ENCODE results near the gene N4BP2L2. TPM values are rescaled to one million over a fixed set of nuclear protein-coding genes. Genes with fewer than 3 reads are reported as not detected.

Gene N4BP2L2
- total and polyA plus RNA-seq, 4 donors: 14.9 to 116 (median 76.7) TPM

DNA sequence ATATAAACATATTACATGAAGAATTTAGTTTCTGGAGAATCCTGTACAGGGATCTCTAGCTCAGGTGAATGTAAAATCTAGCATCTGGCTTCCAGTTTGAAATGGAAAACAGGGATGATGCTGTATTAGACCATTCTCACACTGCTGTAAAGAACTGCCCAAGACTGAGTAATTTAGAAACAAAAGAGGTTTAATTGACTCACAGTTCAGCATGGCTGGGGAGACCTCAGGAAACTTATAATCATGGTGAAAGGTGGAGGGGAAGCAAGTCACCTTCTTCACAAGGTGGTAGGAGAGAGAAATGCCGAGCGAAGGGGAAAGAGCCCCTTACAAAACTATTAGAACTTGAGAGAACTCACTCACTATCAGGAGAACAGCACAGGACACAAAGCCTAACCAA is 17.0 kb upstream of the N4BP2L2 start:
- TF ChIP-seq HNF4A (conservative IDR thresholded peaks at IDR 0.05): no peak
- TF ChIP-seq, protein P1, sequence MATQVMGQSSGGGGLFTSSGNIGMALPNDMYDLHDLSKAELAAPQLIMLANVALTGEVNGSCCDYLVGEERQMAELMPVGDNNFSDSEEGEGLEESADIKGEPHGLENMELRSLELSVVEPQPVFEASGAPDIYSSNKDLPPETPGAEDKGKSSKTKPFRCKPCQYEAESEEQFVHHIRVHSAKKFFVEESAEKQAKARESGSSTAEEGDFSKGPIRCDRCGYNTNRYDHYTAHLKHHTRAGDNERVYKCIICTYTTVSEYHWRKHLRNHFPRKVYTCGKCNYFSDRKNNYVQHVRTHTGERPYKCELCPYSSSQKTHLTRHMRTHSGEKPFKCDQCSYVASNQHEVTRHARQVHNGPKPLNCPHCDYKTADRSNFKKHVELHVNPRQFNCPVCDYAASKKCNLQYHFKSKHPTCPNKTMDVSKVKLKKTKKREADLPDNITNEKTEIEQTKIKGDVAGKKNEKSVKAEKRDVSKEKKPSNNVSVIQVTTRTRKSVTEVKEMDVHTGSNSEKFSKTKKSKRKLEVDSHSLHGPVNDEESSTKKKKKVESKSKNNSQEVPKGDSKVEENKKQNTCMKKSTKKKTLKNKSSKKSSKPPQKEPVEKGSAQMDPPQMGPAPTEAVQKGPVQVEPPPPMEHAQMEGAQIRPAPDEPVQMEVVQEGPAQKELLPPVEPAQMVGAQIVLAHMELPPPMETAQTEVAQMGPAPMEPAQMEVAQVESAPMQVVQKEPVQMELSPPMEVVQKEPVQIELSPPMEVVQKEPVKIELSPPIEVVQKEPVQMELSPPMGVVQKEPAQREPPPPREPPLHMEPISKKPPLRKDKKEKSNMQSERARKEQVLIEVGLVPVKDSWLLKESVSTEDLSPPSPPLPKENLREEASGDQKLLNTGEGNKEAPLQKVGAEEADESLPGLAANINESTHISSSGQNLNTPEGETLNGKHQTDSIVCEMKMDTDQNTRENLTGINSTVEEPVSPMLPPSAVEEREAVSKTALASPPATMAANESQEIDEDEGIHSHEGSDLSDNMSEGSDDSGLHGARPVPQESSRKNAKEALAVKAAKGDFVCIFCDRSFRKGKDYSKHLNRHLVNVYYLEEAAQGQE (IDR thresholded peaks at IDR 0.05): no peak
- Histone ChIP-seq H3K4me3 (ENCODE audit: low read depth in 1 of 3, low read length in 3 of 3) (no peak overlapping the region), H3K9ac (ENCODE audit: low read depth in 1 of 2, low read length in 2 of 2) (no peak overlapping the region), H3K4me1 (ENCODE audit: control insufficient read depth in 4 of 4, insufficient read depth in 4 of 4, low read length in 3 of 4) (no peaks in the 10 kb centered on the region), H3K27me3 (ENCODE audit: control insufficient read depth in 4 of 4, insufficient read depth in 4 of 4, low read length in 3 of 4) (no peaks in the 10 kb centered on the region), H3K27ac (ENCODE audit: low read depth in 1 of 2, low read length in 2 of 2) (no peak overlapping the region), H3K36me3 (ENCODE audit: control insufficient read depth in 4 of 4, insufficient read depth in 3 of 4, low read depth in 1 of 4, low read length in 3 of 4) (no peaks in the 10 kb centered on the region), H3K9me3 (ENCODE audit: control insufficient read depth in 4 of 4, low read length in 3 of 4) (peaks cover 0 to 2% (median 0%) of the 10 kb centered on the region in 4 donors)
- DNase-seq (ENCODE audit: low spot score): no peak
- WGBS: over 99% methylated on average over 2 of the region's 2 CpGs

DNA sequence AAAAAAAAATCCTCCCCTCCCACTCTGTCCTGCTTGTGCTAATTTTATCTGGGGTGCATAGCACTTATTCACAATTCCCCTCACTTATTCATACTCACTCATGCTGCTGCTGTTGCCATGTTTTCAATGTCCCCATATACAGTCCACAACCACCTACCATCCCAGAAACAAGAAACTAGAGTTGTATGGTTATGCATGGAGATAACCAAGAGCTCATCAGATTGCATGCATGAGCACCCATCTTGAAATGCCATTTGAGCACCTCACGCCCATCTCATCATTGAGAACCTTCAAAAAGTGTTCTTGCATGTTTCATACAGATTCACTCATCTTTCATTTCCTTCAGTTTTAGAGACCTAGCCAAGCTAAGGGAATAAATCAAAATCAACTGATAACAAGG is 15.1 kb upstream of the N4BP2L2 start:
- peaks cover 0 to 1% (median 0%) of the 10 kb centered on the region in 4 donors for H3K9me3 ChIP-seq (ENCODE audit: control insufficient read depth in 4 of 4, low read length in 3 of 4)
- no peak for DNase-seq (ENCODE audit: low spot score)
- WGBS: 90% methylated on average over 1 of the region's 1 CpG
- peaks cover 3 to 6% (median 4%) of the 10 kb centered on the region in 4 donors for H3K4me1 ChIP-seq (ENCODE audit: control insufficient read depth in 4 of 4, insufficient read depth in 4 of 4, low read length in 3 of 4)
- no peak overlapping the region for H3K4me3 ChIP-seq (ENCODE audit: low read depth in 1 of 3, low read length in 3 of 3)
- H3K36me3 ChIP-seq (ENCODE audit: control insufficient read depth in 4 of 4, insufficient read depth in 3 of 4, low read depth in 1 of 4, low read length in 3 of 4): no peaks in the 10 kb centered on the region
- TF ChIP-seq JUND (IDR thresholded peaks at IDR 0.05) (no peak), NR2F2 (IDR thresholded peaks at IDR 0.05) (no peak), TAF1 (conservative IDR thresholded peaks at IDR 0.05) (no peak), FOXA1 (IDR thresholded peaks at IDR 0.05) (no peak), HNF4G (IDR thresholded peaks at IDR 0.05) (no peak), RAD21 (IDR thresholded peaks at IDR 0.05) (no peak), SP1 (IDR thresholded peaks at IDR 0.05) (no peak), FOXA2 (IDR thresholded peaks at IDR 0.05) (no peak), GABPA (IDR thresholded peaks at IDR 0.05 in 1 of 2, conservative IDR thresholded peaks at IDR 0.05 in 1 of 2) (no peak), HNF4A (conservative IDR thresholded peaks at IDR 0.05) (no peak), RXRA (IDR thresholded peaks at IDR 0.05) (no peak), YY1 (IDR thresholded peaks at IDR 0.05) (no peak), EGR1 (IDR thresholded peaks at IDR 0.05; ENCODE audit: low read depth in 2 of 2) (no peak)
- TF ChIP-seq, protein P2, sequence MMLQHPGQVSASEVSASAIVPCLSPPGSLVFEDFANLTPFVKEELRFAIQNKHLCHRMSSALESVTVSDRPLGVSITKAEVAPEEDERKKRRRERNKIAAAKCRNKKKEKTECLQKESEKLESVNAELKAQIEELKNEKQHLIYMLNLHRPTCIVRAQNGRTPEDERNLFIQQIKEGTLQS (IDR thresholded peaks at IDR 0.05): no peak
- TF ChIP-seq, protein P3, sequence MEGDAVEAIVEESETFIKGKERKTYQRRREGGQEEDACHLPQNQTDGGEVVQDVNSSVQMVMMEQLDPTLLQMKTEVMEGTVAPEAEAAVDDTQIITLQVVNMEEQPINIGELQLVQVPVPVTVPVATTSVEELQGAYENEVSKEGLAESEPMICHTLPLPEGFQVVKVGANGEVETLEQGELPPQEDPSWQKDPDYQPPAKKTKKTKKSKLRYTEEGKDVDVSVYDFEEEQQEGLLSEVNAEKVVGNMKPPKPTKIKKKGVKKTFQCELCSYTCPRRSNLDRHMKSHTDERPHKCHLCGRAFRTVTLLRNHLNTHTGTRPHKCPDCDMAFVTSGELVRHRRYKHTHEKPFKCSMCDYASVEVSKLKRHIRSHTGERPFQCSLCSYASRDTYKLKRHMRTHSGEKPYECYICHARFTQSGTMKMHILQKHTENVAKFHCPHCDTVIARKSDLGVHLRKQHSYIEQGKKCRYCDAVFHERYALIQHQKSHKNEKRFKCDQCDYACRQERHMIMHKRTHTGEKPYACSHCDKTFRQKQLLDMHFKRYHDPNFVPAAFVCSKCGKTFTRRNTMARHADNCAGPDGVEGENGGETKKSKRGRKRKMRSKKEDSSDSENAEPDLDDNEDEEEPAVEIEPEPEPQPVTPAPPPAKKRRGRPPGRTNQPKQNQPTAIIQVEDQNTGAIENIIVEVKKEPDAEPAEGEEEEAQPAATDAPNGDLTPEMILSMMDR (IDR thresholded peaks at IDR 0.05; ENCODE audit: low read depth, low read length, missing input control): no peak
- TF ChIP-seq, protein P1 (IDR thresholded peaks at IDR 0.05): no peak
- no peak overlapping the region for H3K27ac ChIP-seq (ENCODE audit: low read depth in 1 of 2, low read length in 2 of 2)
- no peak overlapping the region for H3K9ac ChIP-seq (ENCODE audit: low read depth in 1 of 2, low read length in 2 of 2)
- H3K27me3 ChIP-seq (ENCODE audit: control insufficient read depth in 4 of 4, insufficient read depth in 4 of 4, low read length in 3 of 4): no peaks in the 10 kb centered on the region

Measured in liver (tissue), 9 donors.